ENCODE data around the gene CUL4B.
"Not testable (repeated sequence)": the region's sequence is repeated elsewhere in the genome, so short reads cannot be mapped to it uniquely, and the experiment has no call there.

Gene CUL4B

GRCh38 chrX:120560842-120561633 lies at the start of gene CUL4B:
TSS of gene CUL4B (minus strand) at chrX:120560962. CDS start at chrX:120560638, 324 bp downstream.
- H3K36me3 Mint-ChIP-seq (ENCODE audit: insufficient read depth) = peaks cover 19% of the 10 kb centered on the region
- ATAC-seq (replicated peaks; ENCODE audit: extremely low read depth, poor library complexity, severe bottlenecking) (peak; percentile 88), DNase-seq (ENCODE audit: low spot score in 2 of 2) (peak; percentile 78 to 85)
- no peaks in the 10 kb centered on the region for H3K9me3 Mint-ChIP-seq
- peak within 1 kb of the TSS; percentile 100 for H3K4me3 Mint-ChIP-seq
- H3K27me3 Mint-ChIP-seq = no peaks in the 10 kb centered on the region
- H3K4me1 Mint-ChIP-seq = peaks cover 5% of the 10 kb centered on the region
- peak within 1 kb of the TSS; percentile 99 for H3K27ac Mint-ChIP-seq (ENCODE audit: low read depth)

- ATAC-seq (replicated peaks; ENCODE audit: extremely low read depth, poor library complexity, severe bottlenecking) = peak; percentile 79
- Mint-ChIP-seq H3K4me3 (peak overlapping the region; percentile 100), H3K27me3 (no peaks in the 10 kb centered on the region), H3K27ac (ENCODE audit: low read depth) (peak overlapping the region; percentile 99), H3K9me3 (no peaks in the 10 kb centered on the region), H3K36me3 (ENCODE audit: insufficient read depth) (peaks cover 14% of the 10 kb centered on the region), H3K4me1 (peaks cover 8% of the 10 kb centered on the region)
- peak in 1 of 2 donors; percentile 13 for DNase-seq (ENCODE audit: low spot score in 2 of 2)
Measured at GRCh38 chrX:120604361-120604782, 43.6 kb upstream of the CUL4B start.

GRCh38 chrX:120603707-120604360 lies 43.1 kb upstream of the CUL4B start, which contains the start of gene MCTS1:
TSS of gene MCTS1 (plus strand) at chrX:120604101. CDS start at chrX:120604237, 136 bp downstream.
- H3K9me3 Mint-ChIP-seq = no peaks in the 10 kb centered on the region
- peaks cover 14% of the 10 kb centered on the region for H3K36me3 Mint-ChIP-seq (ENCODE audit: insufficient read depth)
- peak; percentile 45 to 67 for DNase-seq (ENCODE audit: low spot score in 2 of 2)
- H3K4me1 Mint-ChIP-seq = peaks cover 8% of the 10 kb centered on the region
- H3K27ac Mint-ChIP-seq (ENCODE audit: low read depth) = peak within 1 kb of the TSS; percentile 99
- peak; percentile 89 for ATAC-seq (replicated peaks; ENCODE audit: extremely low read depth, poor library complexity, severe bottlenecking)
- no peaks in the 10 kb centered on the region for H3K27me3 Mint-ChIP-seq
- H3K4me3 Mint-ChIP-seq = peak within 1 kb of the TSS; percentile 100

- Mint-ChIP-seq H3K36me3 (ENCODE audit: insufficient read depth) (no peaks in the 10 kb centered on the region), H3K4me1 (no peaks in the 10 kb centered on the region), H3K4me3 (no peak overlapping the region), H3K27me3 (peaks cover 19% of the 10 kb centered on the region), H3K27ac (ENCODE audit: low read depth) (no peak overlapping the region), H3K9me3 (no peaks in the 10 kb centered on the region)
- ATAC-seq (replicated peaks; ENCODE audit: extremely low read depth, poor library complexity, severe bottlenecking) (no peak), DNase-seq (ENCODE audit: low spot score in 2 of 2) (no peak)
Measured at GRCh38 chrX:120585702-120586101, 24.9 kb upstream of the CUL4B start.

- DNase-seq (ENCODE audit: low spot score in 2 of 2) = no peak
- no peaks in the 10 kb centered on the region for H3K9me3 Mint-ChIP-seq
Measured at GRCh38 chrX:120575379-120576114, 14.8 kb upstream of the CUL4B start.

GRCh38 chrX:120573806-120574205 lies 13.0 kb upstream of the CUL4B start:
- H3K4me3 Mint-ChIP-seq; H3K9me3 Mint-ChIP-seq; ATAC-seq (replicated peaks; ENCODE audit: extremely low read depth, poor library complexity, severe bottlenecking); H3K36me3 Mint-ChIP-seq (ENCODE audit: insufficient read depth); H3K4me1 Mint-ChIP-seq; DNase-seq (ENCODE audit: low spot score in 2 of 2); H3K27ac Mint-ChIP-seq (ENCODE audit: low read depth): not testable (repeated sequence)
- peaks cover 19% of the 10 kb centered on the region for H3K27me3 Mint-ChIP-seq

More at GRCh38 chrX:120575379-120576114, 14.8 kb upstream of the CUL4B start:
- H3K4me1 Mint-ChIP-seq = no peaks in the 10 kb centered on the region
- peaks cover 19% of the 10 kb centered on the region for H3K27me3 Mint-ChIP-seq
- no peak overlapping the region for H3K27ac Mint-ChIP-seq (ENCODE audit: low read depth)
- ATAC-seq (replicated peaks; ENCODE audit: extremely low read depth, poor library complexity, severe bottlenecking) = no peak
- no peaks in the 10 kb centered on the region for H3K36me3 Mint-ChIP-seq (ENCODE audit: insufficient read depth)
- H3K4me3 Mint-ChIP-seq = no peak overlapping the region

GRCh38 chrX:120570011-120570600 lies 9.3 kb upstream of the CUL4B start:
- Mint-ChIP-seq H3K4me1 (no peaks in the 10 kb centered on the region), H3K9me3 (no peaks in the 10 kb centered on the region), H3K4me3 (no peak overlapping the region), H3K27ac (ENCODE audit: low read depth) (no peak overlapping the region), H3K36me3 (ENCODE audit: insufficient read depth) (no peaks in the 10 kb centered on the region), H3K27me3 (no peaks in the 10 kb centered on the region)
- DNase-seq (ENCODE audit: low spot score in 2 of 2) = no peak
- ATAC-seq (replicated peaks; ENCODE audit: extremely low read depth, poor library complexity, severe bottlenecking) = no peak

GRCh38 chrX:120568609-120569008 lies 7.8 kb upstream of the CUL4B start:
- H3K27me3 Mint-ChIP-seq = no peaks in the 10 kb centered on the region
- ATAC-seq (replicated peaks; ENCODE audit: extremely low read depth, poor library complexity, severe bottlenecking) (no peak), DNase-seq (ENCODE audit: low spot score in 2 of 2) (no peak)
- H3K27ac Mint-ChIP-seq (ENCODE audit: low read depth) = no peak overlapping the region
- H3K4me3 Mint-ChIP-seq = no peak overlapping the region
- H3K4me1 Mint-ChIP-seq = no peaks in the 10 kb centered on the region
- no peaks in the 10 kb centered on the region for H3K9me3 Mint-ChIP-seq
- H3K36me3 Mint-ChIP-seq (ENCODE audit: insufficient read depth) = no peaks in the 10 kb centered on the region

- Mint-ChIP-seq H3K27ac (ENCODE audit: low read depth) (no peak overlapping the region), H3K4me1 (no peaks in the 10 kb centered on the region), H3K9me3 (no peaks in the 10 kb centered on the region), H3K27me3 (no peaks in the 10 kb centered on the region), H3K4me3 (no peak overlapping the region), H3K36me3 (ENCODE audit: insufficient read depth) (no peaks in the 10 kb centered on the region)
- DNase-seq (ENCODE audit: low spot score in 2 of 2) (no peak), ATAC-seq (replicated peaks; ENCODE audit: extremely low read depth, poor library complexity, severe bottlenecking) (no peak)
Measured at GRCh38 chrX:120568035-120568434, 7.3 kb upstream of the CUL4B start.

- Mint-ChIP-seq H3K27ac (ENCODE audit: low read depth) (no peak overlapping the region), H3K27me3 (no peaks in the 10 kb centered on the region), H3K36me3 (ENCODE audit: insufficient read depth) (no peaks in the 10 kb centered on the region), H3K9me3 (no peaks in the 10 kb centered on the region), H3K4me3 (no peak overlapping the region), H3K4me1 (no peaks in the 10 kb centered on the region)
- DNase-seq (ENCODE audit: low spot score in 2 of 2) (no peak), ATAC-seq (replicated peaks; ENCODE audit: extremely low read depth, poor library complexity, severe bottlenecking) (no peak)
Measured at GRCh38 chrX:120566817-120567216, 6.1 kb upstream of the CUL4B start.

- peaks cover 9% of the 10 kb centered on the region for H3K36me3 Mint-ChIP-seq (ENCODE audit: insufficient read depth)
- no peaks in the 10 kb centered on the region for H3K9me3 Mint-ChIP-seq
- no peak for DNase-seq (ENCODE audit: low spot score in 2 of 2)
- H3K27ac Mint-ChIP-seq (ENCODE audit: low read depth) = no peak overlapping the region
- no peaks in the 10 kb centered on the region for H3K27me3 Mint-ChIP-seq
- no peak overlapping the region for H3K4me3 Mint-ChIP-seq
- ATAC-seq (replicated peaks; ENCODE audit: extremely low read depth, poor library complexity, severe bottlenecking) = no peak
- H3K4me1 Mint-ChIP-seq = no peaks in the 10 kb centered on the region
Measured at GRCh38 chrX:120564925-120565324, 4.2 kb upstream of the CUL4B start.

- H3K4me1 Mint-ChIP-seq = peaks cover 1% of the 10 kb centered on the region
- no peak for ATAC-seq (replicated peaks; ENCODE audit: extremely low read depth, poor library complexity, severe bottlenecking)
- no peak for DNase-seq (ENCODE audit: low spot score in 2 of 2)
- H3K9me3 Mint-ChIP-seq = no peaks in the 10 kb centered on the region
- no peaks in the 10 kb centered on the region for H3K27me3 Mint-ChIP-seq
- H3K36me3 Mint-ChIP-seq (ENCODE audit: insufficient read depth) = peaks cover 12% of the 10 kb centered on the region
- no peak overlapping the region for H3K27ac Mint-ChIP-seq (ENCODE audit: low read depth)
- H3K4me3 Mint-ChIP-seq = no peak overlapping the region
Measured at GRCh38 chrX:120562569-120562926, 1.8 kb upstream of the CUL4B start.

Measured in central memory CD8-positive, alpha-beta T cell (primary cell).